Brain microvascular endothelial cell (primary cell): ENCODE results near the gene E2F8.

Experiments
- DNase-seq: peaks from one replicate; pipeline ENCODE4 v3.0.0-alpha.2; 2020
- H3K27ac ChIP-seq: fragments of 250-450 bp; sonication (Bioruptor Pico); 2 replicates; pipeline ENCODE4 v1.5.1; 2020; ENCODE audit warnings: mild to moderate bottlenecking, moderate library complexity
- H3K27me3 ChIP-seq: fragments of 250-450 bp; sonication (Bioruptor Pico); replicated peaks from 2 replicates; pipeline ENCODE4 v1.5.1; 2020; ENCODE audit warnings: mild to moderate bottlenecking
- H3K36me3 ChIP-seq: fragments of 250-450 bp; sonication (Bioruptor Pico); replicated peaks from 2 replicates; pipeline ENCODE4 v1.5.1; 2020; ENCODE audit warnings: mild to moderate bottlenecking
- H3K4me3 ChIP-seq: 2 replicates; pipeline ENCODE4 v1.5.1; 2011; ENCODE audit warnings: low read depth, mild to moderate bottlenecking, control low read depth, low read length, moderate library complexity
- CTCF ChIP-seq: IDR thresholded peaks from 2 replicates; pipeline ENCODE4 v1.5.1; 2011; ENCODE audit warnings: low read depth, mild to moderate bottlenecking, moderate library complexity, low read length, control low read depth, inconsistent platforms; ENCODE audit errors: missing control alignments
- in situ Hi-C: cut with HindIII; loops from 2 replicates; pipeline ENCODE4 v1.10.0; 2017; ENCODE audit warnings: low sequenced_read_pairs, low pct_ligation_motif_present

The E2F8 gene

GRCh38 chr11:19242179-19242932 lies 1.6 kb upstream of the E2F8 start:
- peak; percentile 4 for DNase-seq
- Histone ChIP-seq H3K4me3 (peak overlapping the region; percentile 77), H3K27ac (no peak overlapping the region), H3K27me3 (peaks cover 20% of the 10 kb centered on the region), H3K36me3 (no peaks in the 10 kb centered on the region)
- in situ Hi-C loops, result no loop called here
- TF ChIP-seq CTCF, result no peak

- Histone ChIP-seq H3K27me3 (peaks cover 20% of the 10 kb centered on the region), H3K36me3 (no peaks in the 10 kb centered on the region), H3K27ac (no peak overlapping the region), H3K4me3 (peak overlapping the region; percentile 77)
- DNase-seq, result no peak
- in situ Hi-C loops, result no loop called here
- no peak for TF ChIP-seq CTCF
Measured at GRCh38 chr11:19241260-19242178, 774 bp upstream of the E2F8 start.

GRCh38 chr11:19239039-19239438 lies 1.7 kb downstream of the E2F8 start:
- H3K36me3 ChIP-seq, result no peaks in the 10 kb centered on the region
- H3K4me3 ChIP-seq, result no peak overlapping the region
- no peak for TF ChIP-seq CTCF
- H3K27me3 ChIP-seq, result peaks cover 20% of the 10 kb centered on the region
- in situ Hi-C loops, result no loop called here
- DNase-seq, result no peak
- H3K27ac ChIP-seq, result no peak overlapping the region

GRCh38 chr11:19237813-19238212 lies 2.9 kb downstream of the E2F8 start:
- no peaks in the 10 kb centered on the region for H3K36me3 ChIP-seq
- in situ Hi-C loops, result no loop called here

GRCh38 chr11:19237381-19237780 lies 3.4 kb downstream of the E2F8 start:
- Histone ChIP-seq H3K4me3 (no peak overlapping the region), H3K27ac (no peak overlapping the region), H3K27me3 (peaks cover 7% of the 10 kb centered on the region), H3K36me3 (no peaks in the 10 kb centered on the region)
- DNase-seq, result no peak
- TF ChIP-seq CTCF, result no peak
- in situ Hi-C loops, result no loop called here

More at GRCh38 chr11:19237813-19238212, 2.9 kb downstream of the E2F8 start:
- Histone ChIP-seq H3K27me3 (peaks cover 11% of the 10 kb centered on the region), H3K4me3 (no peak overlapping the region), H3K27ac (no peak overlapping the region)
- no peak for DNase-seq
- no peak for TF ChIP-seq CTCF
